Neutrophil (primary cell): ENCODE data around the gene C2CD3.
"Not testable (repeated sequence)": the region's sequence is repeated elsewhere in the genome, so short reads cannot be mapped to it uniquely, and the experiment has no call there.

ENCODE experiments used
- H3K27ac ChIP-seq: fragments of 200-600 bp; sonication (generic); 2 replicates; pipeline ENCODE4 v1.5.1; 2016; ENCODE audit warnings: mild to moderate bottlenecking, moderate library complexity
- H3K27me3 ChIP-seq: fragments of 200-600 bp; sonication (generic); 2 replicates; pipeline ENCODE4 v1.6.0; 2016; ENCODE audit warnings: mild to moderate bottlenecking
- H3K36me3 ChIP-seq: fragments of 200-600 bp; sonication (generic); 2 replicates; pipeline ENCODE4 v1.5.1; 2017
- H3K4me1 ChIP-seq, 2 experiments: fragments of 200-600 bp in 1 of 2; sonication (generic) in 1 of 2; 1 replicate in 1 of 2; 2 replicates in 1 of 2; pipeline versions ENCODE4 v1.5.1 to v1.6.1; 2013 to 2016; ENCODE audit warnings: low read depth in 1 of 2, low read length in 1 of 2, mild to moderate bottlenecking in 1 of 2, moderate library complexity in 1 of 2; ENCODE audit not compliant: control insufficient read depth in 1 of 2, insufficient read depth in 1 of 2
- H3K4me3 ChIP-seq, 2 experiments: fragments of 200-600 bp in 1 of 2; sonication (generic) in 1 of 2; 1 replicate in 1 of 2; 2 replicates in 1 of 2; pipeline ENCODE4 v1.5.1; 2013 to 2016; ENCODE audit warnings: low read depth in 1 of 2, low read length in 1 of 2, mild to moderate bottlenecking in 1 of 2, moderate library complexity in 1 of 2
- H3K9me3 ChIP-seq: fragments of 200-600 bp; sonication (generic); 2 replicates; pipeline ENCODE4 v1.5.1; 2016
- CTCF ChIP-seq: fragments of 200-600 bp; sonication (generic); IDR thresholded peaks from 2 replicates; pipeline ENCODE4 v1.5.1; 2016; ENCODE audit warnings: antibody characterized with exemption

The C2CD3 gene

GRCh38 chr11:73989156-73989555 is 181.6 kb downstream of the C2CD3 start:
- no peak for TF ChIP-seq CTCF

DNA sequence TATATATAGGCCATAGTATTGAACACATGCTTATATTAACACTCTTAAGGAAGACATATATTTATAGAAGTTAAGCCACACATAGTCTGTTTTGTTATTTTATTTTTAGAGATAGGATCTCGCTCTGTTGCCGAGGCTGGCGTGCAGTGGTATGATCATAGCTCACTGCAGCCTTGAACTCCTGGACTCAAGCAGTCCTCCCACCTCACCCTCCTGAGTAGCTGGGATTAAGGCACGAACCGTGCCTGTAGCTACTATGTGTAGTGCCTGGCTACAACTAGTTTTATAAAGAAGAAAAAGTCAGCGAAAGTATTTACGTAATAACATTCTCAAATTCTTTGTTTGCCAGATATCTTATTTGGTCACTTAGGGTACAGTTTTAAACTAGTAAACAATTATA is 182.6 kb downstream of the C2CD3 start:
- Histone ChIP-seq H3K27ac (no peak overlapping the region), H3K4me1 (peaks cover 12 to 13% of the 10 kb centered on the region in 2 experiments), H3K27me3 (no peaks in the 10 kb centered on the region), H3K4me3 (no peak overlapping the region), H3K9me3 (no peaks in the 10 kb centered on the region), H3K36me3 (no peaks in the 10 kb centered on the region)
- TF ChIP-seq CTCF, result no peak

More at GRCh38 chr11:73989156-73989555, 181.6 kb downstream of the C2CD3 start:
- no peak overlapping the region for H3K27ac ChIP-seq
- peaks cover 3 to 5% of the 10 kb centered on the region in 2 experiments for H3K4me1 ChIP-seq
- H3K9me3 ChIP-seq, result no peaks in the 10 kb centered on the region
- H3K4me3 ChIP-seq, result no peak overlapping the region
- no peaks in the 10 kb centered on the region for H3K27me3 ChIP-seq
- no peaks in the 10 kb centered on the region for H3K36me3 ChIP-seq

- not testable (repeated sequence) for H3K4me3 ChIP-seq, H3K27ac ChIP-seq, H3K9me3 ChIP-seq, H3K36me3 ChIP-seq, H3K27me3 ChIP-seq
- peaks cover 26 to 31% of the 10 kb centered on the region in 2 experiments for H3K4me1 ChIP-seq
These were observed 185.1 kb downstream of the C2CD3 start for GRCh38 chr11:73985661-73986060.

- H3K4me1 ChIP-seq, result peaks cover 43 to 48% of the 10 kb centered on the region in 2 experiments
- peak overlapping the region; percentile 66 to 89 for H3K4me3 ChIP-seq
These were observed 186.9 kb downstream of the C2CD3 start for GRCh38 chr11:73983741-73984538.

DNA sequence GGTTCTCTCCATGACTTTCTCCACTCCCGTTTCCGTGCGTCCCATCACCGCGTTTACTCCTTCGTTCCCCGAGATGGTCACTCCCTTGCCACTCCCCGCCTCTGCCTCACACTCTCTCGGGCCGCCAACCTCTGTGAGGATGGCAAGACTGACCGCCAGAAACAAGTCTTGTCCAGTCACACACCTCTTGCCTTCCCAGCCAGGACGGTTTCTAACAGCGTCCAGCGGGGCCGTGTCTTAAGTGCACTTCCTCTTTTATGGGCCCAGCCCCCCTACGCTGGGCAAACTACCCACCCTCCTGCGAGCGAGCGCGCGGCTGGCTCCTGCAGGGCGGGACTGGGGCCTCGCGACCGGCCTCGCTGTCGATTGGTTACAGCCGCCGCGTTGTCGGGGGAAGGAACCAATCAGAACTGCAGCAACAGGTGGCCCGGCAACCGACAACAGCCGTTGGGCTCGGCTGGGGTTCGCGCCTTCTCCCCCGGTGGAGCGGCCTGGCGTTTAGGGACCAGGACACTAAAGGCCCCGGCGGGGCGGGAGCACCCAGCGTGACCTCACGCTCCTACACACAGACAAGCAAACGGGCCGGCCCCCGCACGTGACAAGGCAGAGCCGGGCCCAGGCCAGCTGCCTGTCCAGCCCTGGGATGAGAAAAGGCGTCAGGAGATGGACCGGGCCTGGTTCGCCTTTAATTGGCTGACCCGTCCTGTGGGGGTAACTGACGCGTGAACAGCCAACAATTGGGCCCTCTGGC is 187.6 kb downstream of the C2CD3 start:
- Histone ChIP-seq H3K27me3 (no peaks in the 10 kb centered on the region), H3K36me3 (peaks cover 14% of the 10 kb centered on the region), H3K9me3 (no peaks in the 10 kb centered on the region), H3K27ac (peak overlapping the region; percentile 87), H3K4me3 (peak overlapping the region; percentile 66 to 89), H3K4me1 (peaks cover 49 to 52% of the 10 kb centered on the region in 2 experiments)
- TF ChIP-seq CTCF, result peak; percentile 48

More at GRCh38 chr11:73983741-73984538, 186.9 kb downstream of the C2CD3 start:
- no peaks in the 10 kb centered on the region for H3K9me3 ChIP-seq
- H3K27me3 ChIP-seq, result no peaks in the 10 kb centered on the region
- peaks cover 7% of the 10 kb centered on the region for H3K36me3 ChIP-seq
- TF ChIP-seq CTCF, result no peak
- peak overlapping the region; percentile 87 for H3K27ac ChIP-seq

- Histone ChIP-seq H3K27ac (peak within 1 kb of the TSS; percentile 87), H3K4me3 (peak within 1 kb of the TSS; percentile 66 to 89), H3K4me1 (peaks cover 49 to 52% of the 10 kb centered on the region in 2 experiments), H3K9me3 (no peaks in the 10 kb centered on the region), H3K27me3 (no peaks in the 10 kb centered on the region), H3K36me3 (peaks cover 20% of the 10 kb centered on the region)
- TF ChIP-seq CTCF, result no peak
These were observed 188.2 kb downstream of the C2CD3 start, which contains the start of gene UCP2 for GRCh38 chr11:73982595-73982989. Gene UCP2 (minus strand): TSS chr11:73982843. CDS start chr11:73978378, 4,465 bp downstream.
